OCI-M2 (cell line): ENCODE data around the gene CST9.
"Not testable (repeated sequence)": the region's sequence is repeated elsewhere in the genome, so short reads cannot be mapped to it uniquely, and the experiment has no call there.

Experiments used
- DNase-seq: peaks from one replicate; lab custom pipeline; 2025; ENCODE audit not compliant: unreplicated experiment; lab: John Stamatoyannopoulos, UW

CST9 gene

DNA sequence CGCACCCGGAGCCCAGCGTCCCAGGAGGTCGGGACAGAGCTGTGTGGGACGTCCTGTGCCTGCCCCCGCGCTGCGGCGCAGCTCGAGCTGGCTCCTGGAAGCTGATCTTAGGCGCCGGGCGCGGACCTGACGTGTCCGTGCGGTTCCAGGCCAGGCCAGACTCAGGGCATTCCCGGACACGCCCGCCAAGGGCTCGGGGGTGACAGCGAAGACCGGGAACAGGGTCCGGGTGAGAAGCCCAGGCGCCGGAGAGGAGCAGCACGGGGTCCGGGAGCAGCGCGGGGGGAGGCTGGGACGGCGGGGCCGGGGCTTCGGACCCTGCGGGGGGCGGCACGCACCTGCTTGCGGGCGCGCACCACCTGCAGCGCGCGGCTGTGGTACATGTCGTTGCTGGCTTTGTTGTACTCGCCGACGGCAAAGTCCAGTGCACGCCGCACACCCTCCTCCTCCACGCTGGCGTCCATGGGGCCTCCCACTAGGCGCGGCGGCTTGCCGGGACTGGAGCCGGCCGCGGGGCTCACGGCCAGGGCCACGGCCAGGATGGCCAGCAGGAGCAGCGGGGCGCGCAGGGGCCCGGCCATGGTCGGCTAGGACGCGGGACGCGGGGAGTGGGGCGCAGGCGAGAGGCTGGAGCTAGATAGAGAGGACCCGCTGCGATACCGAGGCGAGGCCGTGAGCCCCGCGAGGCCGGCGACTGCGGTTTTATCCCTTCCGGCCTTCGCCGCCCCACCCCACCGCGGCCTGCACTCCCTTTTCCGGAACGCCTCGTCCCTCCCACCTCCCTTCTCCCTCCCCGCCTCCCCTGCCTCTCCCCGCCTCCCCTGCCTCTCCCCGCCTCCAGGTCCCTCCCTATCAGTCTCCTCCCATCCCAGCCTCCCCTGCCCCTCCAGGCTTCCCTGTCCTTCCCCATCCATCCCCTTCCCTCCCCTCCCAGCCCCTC is 31.8 kb upstream of the CST9 start, which contains the start of gene CST3:
Gene CST3 (minus strand): TSS at position 674 of the 940 bp plus-strand sequence. CDS start 93 bp downstream, at position 581.
- no peak for DNase-seq

DNA sequence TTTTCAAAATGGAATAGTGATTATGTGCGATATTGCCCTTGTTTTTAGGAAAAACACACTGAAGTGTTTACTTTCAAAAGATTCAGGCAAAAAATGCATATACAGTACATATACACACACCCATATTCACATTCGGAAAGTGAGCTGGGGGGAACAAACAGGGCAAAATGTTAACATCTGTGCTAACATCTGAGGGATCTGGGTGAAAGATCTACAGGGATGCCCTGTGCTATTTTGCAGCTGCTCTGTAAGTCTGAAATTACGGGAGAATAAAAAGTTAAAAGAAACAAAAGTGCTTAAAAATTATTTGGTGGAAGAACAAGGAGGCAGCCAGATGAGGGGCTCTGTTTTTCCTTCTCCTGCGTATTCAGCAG is 31.2 kb upstream of the CST9 start:
- no peak for DNase-seq

DNA sequence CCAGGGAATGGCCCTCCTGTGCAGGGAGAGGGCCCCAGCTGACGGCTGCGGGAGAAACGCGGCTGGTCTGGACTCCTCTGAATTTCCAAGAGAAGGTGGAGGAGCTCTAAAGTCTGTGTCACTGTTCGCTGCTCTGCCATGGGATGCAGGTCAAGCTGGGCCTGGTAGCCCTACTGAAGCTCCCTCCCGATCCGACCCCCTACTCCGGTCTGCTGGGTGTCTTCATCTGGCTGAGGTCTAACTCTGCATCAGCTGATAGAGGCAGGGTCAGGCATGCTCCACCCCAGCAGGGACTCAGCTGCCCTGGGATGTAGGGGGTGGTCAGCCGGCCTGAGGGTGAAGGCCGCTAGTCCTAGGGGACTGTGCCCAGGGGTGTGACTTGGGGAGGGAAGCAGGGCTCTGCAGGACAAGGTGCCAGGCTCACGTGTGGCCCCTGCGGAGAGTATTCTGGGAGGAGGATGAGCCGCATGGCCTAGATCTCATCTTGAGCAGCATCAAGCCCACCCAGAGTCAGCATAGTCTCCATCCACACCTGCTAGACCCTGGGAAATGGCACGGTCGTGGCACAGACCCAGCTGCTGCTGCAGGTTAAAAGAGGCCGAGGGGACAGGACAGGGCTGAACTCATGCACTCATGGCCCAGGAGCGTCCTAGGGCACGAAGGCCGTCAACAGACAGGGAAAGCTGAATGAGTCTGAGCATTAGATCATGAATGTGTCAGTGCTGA is 30.6 kb upstream of the CST9 start:
- DNase-seq, result no peak

DNA sequence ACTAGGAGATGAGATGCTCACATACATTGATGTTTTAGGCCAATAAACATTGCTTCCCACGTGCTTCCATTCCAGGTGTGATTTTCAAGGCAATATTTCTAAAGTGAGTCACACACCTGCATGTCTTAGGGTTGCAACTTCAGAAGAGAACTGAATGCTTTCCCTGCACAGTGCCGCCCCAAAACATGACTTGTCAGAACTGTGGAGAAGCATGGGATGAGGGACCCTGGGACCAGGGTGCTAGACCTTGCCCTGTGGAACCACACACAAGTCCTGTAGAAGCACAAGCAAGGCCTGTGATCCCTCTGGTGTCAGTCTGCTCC is 30.0 kb upstream of the CST9 start:
- not testable (repeated sequence) for DNase-seq

DNA sequence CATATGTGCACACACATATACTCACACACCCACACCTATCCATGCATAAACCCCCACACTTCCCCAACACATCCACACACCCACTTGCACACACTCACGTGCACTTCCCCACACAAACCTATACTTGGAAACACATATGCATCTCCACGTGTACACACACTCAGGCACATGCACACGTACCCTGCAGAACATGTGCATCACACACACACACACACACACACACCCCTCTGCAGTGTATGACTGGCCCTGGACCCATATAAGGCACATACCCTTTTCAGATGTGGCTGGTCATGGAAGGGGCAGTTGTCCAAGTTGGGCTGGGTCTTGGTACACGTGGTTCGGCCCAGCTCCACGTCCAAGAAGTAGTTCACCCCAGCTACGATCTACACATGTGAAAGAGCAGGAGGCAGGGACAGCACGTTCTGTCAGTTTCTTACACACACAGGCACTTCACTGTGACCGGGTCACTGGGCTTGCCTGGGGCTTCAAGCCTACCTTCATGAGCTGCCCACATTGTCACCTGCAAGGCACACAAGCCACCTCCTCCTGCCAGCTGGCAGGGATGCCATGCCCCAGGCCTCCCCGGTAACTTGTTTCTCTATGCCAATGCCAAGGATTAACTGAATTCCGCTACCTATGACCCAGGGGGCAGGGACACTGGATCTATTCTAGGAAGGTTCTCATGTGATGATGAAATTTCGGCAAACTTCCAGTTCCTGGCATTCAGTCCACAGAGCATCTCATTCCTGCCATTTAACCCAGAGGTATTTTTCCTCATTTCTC is 29.5 kb upstream of the CST9 start:
- DNase-seq, result no peak

DNA sequence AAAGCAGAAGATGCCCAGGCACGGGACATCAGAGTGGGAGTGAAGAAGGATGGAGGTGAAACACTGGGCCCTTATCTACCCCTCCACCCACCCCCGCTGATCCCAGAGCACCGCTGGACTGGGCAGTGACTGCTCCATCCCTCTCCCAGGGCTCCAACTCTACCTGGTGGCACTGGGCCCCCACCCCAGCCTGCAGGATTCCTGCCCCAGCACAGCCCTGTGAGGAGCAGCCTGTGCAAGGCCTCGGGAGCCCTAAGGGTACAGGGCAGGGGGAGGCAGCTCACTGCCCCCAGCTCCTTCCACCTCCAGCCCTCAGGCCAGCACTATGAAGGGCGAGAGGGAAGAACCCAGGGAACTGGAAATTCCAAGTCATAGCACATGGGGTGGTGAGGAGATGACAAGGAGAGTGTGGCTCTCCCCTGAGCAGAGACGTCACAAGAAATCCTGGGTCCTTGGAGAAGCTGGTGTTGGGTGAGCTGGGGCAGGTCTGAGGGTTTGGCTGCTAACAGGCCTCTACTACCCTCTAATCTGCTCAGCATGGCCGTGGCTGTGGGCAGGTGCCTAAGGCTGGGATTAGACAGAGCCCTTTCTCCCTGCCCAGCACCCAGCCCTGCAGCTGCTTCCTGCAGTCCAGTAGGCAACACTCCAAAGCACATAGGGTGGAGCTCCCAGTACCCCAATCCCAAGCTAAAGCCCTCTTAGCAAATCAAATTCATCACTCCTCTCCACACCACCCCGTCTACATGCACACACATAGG is 28.5 kb upstream of the CST9 start:
- no peak for DNase-seq

DNA sequence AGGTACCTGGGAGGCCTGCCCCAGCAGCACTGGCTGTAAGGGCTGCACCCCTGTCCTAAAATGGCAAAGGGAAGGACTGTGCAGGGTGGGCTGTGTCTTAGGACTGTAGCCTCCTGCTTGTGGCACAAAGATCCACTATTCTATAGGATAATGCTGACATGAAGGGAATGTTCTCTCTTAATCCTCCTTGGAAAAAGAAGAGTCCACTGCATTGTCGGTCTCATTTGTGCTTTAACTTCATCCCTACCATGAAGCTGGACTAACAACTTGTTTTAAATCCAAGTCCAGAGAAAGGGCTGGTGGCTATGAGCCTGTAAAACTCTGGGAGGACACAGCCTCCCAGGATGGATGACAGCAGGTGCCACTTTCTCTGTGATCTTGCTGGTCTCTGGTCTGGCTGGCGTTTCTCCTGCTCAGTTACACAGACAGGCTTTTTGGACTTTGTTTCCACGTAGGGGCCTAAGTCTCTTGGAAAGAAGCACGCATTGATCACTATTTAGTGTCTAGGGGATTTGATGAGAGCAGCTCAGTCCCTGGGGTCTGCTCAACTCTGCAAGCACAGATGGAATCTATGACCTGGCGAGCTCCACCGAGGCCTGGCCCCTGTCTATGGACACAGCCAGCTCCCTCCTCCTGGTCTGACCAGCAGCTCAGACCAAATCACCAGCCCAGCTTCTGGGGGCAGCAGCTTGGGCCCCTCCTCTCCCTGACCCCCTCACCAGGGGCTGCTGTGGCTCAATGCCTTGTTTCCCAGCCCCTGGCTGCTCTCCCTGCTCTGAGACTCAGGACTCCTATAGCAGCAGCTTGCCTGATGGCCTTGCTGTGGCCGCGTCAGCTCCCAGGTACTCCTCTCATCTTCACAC is 27.2 kb upstream of the CST9 start:
- no peak for DNase-seq

DNA sequence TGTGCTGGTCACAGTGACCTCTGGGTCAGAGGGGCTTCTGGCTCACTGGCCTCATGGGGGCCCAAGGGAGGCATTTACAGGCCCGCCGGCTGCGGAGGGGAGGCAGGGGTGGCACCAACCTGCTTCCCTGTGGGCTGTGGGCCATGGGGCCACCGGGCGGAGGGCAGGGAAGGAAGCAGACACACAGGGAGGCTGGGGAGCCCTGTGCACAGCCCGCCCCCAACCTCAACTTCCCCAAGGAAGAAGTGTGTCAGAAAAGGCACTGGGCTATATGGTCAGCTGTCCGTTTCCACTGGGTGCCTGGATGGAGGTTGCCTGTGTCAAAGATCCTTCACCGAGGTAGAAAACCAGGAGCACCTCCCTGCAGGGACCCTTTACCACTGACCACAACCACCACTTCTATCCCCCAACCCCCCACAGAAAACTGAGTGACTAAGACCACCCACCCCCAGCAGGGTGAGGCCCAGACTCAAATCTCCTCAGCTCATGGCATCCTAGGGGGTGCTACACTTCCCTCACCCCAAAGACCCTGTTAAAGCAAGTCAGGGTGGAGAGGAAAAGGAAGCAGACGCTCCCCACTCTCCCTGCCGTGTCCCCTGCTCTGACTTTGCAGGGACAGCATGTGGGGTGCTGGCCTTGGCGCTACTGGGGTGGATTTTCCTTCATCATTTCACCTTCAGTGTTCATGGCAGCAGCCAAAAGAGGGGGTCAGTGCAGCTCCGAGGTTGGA is 26.4 kb upstream of the CST9 start:
- no peak for DNase-seq

DNA sequence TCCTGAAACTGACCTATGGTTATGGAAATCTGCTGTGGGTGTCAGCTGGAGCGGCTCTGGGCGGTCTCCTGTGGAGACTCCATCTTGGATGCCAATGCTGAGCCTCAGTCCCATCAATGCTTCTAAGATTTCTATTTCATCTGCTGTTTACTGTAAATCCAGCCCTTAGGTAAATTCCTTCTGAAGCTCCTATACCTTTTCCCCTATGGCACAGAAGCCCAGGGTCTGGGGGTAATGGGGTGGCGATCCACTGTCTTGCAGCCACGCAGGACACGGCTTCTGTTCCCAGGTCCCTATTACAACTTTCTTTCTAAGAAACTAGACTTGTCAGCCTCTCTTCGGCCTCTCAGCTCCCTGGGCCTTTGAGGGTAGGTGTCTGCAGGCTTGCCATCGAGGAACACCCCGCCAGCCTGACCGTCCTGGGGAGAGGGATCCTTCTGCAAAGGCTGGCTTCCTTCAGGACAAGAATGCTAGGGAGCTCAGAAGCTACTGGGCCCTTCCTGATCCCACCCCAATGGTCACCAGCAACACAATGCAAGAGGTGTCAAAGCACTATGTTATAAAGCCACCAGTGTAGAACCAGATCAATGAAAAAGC is 25.6 kb upstream of the CST9 start:
- no peak for DNase-seq

DNA sequence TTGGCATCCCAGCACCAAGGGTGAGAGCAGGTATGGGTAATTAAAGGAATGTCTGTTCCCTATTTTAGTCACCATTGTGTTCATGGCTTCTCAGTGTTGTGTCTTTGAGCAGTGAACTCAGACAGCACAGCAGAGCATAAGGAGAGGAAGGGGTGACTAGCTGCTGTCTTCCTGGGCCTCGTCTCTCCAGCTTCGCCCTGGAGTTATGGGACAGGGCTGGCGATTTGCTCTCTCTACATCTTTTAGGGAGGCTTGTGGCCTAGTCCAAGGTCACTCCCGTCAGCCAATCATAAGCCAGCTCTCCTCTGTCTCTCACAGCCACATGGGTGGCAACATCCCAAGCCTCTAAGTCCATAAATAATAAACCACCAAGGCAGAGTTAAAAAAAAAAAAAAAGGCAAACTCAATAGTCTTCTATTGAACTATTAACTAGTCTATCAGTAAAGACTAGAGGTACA is 24.7 kb upstream of the CST9 start:
- no peak for DNase-seq

DNA sequence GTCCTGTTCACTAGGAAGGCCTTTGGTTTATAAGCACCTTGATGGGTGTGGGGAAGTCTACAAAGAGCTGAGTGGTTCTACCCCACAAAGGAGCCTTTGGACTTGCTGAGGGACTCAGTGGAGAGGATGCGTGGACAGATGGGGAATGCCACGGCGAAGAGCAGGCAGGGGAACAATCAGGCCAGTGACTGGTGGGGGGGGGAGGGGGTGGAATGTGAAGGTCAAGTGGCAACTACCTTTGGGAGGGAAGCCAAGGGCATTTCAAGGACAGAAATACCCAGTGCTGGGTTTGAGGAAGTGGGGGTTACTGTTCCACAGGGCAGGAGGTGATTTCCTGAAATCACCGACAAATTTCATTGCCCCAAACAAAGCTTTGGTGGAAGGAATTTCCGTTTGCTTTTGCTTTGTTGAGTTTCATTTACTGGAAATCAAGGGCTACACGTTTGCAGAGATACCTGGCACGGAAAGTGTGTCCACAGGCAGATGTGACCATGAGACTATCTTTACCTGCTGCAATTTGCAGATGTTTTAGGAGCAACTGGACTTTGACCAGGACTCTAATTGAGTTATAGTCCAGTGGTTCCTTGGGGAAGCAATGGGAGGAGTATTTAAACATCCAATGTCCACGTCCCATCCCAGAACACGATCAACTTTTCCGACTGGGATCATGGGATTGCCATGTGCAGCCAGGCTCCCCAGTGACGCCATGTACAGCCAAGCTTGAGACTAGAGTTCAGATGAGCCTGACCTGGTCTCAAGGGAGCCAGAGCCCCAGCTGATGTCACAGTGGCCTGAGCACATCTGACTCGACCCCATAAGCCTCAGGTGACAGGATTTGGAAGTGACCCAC is 24.1 kb upstream of the CST9 start:
- DNase-seq, result no peak

DNA sequence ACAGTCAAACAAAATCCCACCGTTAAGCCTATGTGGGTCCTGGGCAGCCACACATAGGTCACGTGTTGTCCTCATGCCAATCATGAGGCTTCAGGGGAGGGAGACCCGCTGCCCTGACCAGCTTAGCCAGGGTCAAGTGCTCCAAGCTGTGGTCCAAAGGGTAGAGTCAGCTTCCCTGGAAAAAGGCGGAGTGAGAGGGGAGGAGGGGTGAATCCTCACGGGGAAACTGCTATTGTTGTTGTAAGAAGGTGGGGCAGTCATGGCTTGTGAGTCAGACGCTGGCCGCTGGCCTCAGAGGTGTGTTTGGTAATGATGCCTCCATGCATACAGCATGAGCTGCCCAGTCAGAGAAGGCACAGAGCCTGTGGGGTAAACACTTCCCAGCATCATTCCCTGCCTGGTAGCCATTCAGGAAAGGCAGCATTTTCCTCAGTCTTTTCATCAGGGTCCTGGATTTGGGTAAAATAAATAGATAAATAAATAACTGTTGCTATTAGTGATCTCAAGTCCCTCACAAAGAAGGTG is 23.4 kb upstream of the CST9 start:
- DNase-seq, result no peak

DNA sequence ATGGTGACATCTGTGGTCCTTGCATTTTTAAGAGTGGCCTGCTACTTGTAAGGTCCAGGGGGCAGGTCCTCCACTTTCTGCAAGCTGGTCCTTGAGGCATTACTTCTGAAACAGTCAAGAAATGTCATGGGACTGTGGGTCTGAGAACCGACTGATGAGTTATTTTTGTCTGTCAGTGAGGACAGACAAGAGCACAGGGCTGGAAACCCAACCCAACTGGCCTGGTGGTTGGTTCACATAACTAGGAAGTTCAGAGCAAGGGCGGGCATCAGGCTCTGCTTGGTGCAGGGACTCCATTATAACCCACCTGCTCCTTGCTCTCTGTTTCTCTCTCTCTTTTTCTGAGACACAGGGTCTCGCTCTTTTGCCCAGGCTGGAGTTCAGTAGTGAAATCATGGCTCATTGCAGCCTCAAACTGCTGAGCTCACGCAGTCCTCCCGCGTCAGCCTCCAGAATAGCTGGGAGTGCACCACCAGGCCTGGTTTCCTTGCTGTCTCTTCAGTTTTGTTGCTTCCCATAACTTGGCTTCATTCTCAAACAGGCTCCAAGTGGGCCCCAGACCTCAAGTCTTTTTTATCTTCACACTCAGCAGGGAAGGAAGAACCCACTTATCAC is 22.8 kb upstream of the CST9 start:
- DNase-seq, result no peak

DNA sequence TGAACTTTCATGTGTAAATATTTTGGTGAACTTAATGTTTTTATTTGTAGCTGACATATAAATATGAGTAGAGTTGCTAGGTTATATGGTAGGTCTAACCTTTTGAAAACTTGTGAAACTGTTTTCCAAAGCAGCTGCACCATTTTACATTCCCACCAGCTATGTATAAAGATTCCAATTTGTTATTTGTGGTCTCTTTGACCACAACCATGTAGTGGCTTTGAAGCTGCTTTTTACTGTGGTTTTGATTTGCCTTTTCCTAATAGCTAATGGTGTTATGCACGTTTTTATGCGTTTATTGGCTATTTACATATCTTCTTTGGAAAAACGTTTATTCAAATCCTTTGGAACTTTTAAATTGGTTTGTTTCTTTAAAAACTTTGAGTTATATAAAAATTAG is 21.8 kb upstream of the CST9 start:
- no peak for DNase-seq

DNA sequence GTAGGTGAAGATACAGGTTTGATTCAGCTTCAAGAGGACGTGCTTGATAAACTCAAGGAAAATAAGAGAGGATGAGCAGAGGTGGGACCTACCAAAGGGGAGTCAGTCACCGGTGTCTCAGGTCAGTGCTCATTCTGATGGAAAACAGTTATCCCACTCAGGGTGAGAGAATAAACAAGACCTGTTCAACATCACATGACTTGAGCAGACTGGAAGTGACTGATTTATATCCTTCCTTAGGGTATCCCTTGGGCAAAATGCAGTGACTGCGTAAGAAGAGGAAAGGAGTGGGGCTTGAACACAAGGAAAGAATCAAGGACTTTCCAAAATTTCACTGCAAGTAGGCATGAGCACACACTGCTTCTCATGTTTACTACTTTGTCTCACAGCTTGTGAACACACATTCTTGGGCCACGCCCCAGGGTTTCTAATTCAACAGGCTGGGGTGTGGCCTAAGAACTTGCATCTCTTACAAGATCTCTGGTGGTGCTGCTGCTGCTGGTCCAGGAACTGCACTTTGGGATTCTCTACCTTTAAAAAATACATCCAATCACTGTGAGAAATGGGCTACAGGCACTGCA is 20.4 kb upstream of the CST9 start:
- no peak for DNase-seq

DNA sequence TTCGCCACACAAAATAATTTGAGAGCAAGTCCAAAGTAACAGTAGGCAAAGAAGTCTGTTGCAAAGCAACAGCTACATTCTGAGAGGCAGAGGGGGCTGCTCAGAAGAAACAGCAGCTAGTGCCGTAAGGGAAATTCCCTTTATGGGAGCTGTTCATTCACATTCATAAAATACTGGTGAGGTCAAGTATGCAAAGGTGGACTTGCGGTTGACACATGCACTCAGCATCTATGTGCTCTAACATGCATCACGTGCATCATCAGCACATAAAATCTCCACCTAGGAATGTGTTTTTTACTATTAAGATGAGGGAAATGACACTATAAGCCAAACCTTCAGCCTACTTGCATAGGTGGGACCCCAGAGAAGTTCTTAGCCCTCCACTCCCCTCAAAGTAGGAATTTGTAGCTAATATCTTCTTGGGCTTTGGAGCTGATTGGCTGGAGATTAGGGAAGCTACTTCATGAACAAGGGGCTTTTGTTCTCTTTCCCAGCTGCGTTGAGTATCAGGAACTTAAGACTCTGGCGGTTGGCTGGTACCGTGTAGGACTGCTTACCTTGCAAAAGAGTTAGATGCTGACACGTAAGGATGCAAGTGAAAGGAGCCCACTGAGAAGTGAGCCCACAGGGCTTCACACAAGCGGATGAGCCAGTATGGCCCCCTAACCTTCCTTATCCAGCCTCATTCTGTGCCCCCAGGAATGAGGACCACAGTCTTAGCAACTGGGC is 19.7 kb upstream of the CST9 start:
- no peak for DNase-seq
